ENCODE results near the gene IGF2BP3. TPM values are rescaled to one million over a fixed set of nuclear protein-coding genes. Genes with fewer than 3 reads are reported as not detected.
"Not testable (repeated sequence)": the region's sequence is repeated elsewhere in the genome, so short reads cannot be mapped to it uniquely, and the experiment has no call there.

The IGF2BP3 gene
- polyA plus RNA-seq, 6 donors from 2014 or later: 0.35 to 1.8 (median 0.75) TPM; not detected in 1

- Mint-ChIP-seq H3K36me3 (no peaks in the 10 kb centered on the region), H3K4me3 (peak overlapping the region in 1 of 8 donors; percentile 17), H3K27ac (no peak overlapping the region), H3K9me3 (no peaks in the 10 kb centered on the region), H3K4me1 (peaks cover 2 to 7% (median 4%) of the 10 kb centered on the region in 3 donors), H3K27me3 (no peaks in the 10 kb centered on the region)
- no peak for DNase-seq
- ATAC-seq (ENCODE audit: low read depth in 2 of 2): no peak
Measured at GRCh38 chr7:23335621-23336020, 134.7 kb downstream of the IGF2BP3 start.

GRCh38 chr7:23335136-23335535 is 135.2 kb downstream of the IGF2BP3 start:
- no peak for ATAC-seq (ENCODE audit: low read depth in 2 of 2)
- H3K4me1 Mint-ChIP-seq: peaks cover 2 to 7% (median 4%) of the 10 kb centered on the region in 3 donors

GRCh38 chr7:23334482-23335056 is 135.7 kb downstream of the IGF2BP3 start:
- ATAC-seq (ENCODE audit: low read depth in 2 of 2) (no peak), DNase-seq (no peak)
- H3K9me3 Mint-ChIP-seq: no peaks in the 10 kb centered on the region
- peaks cover 2 to 7% (median 4%) of the 10 kb centered on the region in 3 donors for H3K4me1 Mint-ChIP-seq
- H3K27me3 Mint-ChIP-seq: no peaks in the 10 kb centered on the region
- no peaks in the 10 kb centered on the region for H3K36me3 Mint-ChIP-seq
- no peak overlapping the region for H3K27ac Mint-ChIP-seq
- no peak overlapping the region for H3K4me3 Mint-ChIP-seq

More at GRCh38 chr7:23335136-23335535, 135.2 kb downstream of the IGF2BP3 start:
- DNase-seq: no peak
- Mint-ChIP-seq H3K27ac (no peak overlapping the region), H3K4me3 (no peak overlapping the region), H3K36me3 (no peaks in the 10 kb centered on the region), H3K9me3 (no peaks in the 10 kb centered on the region), H3K27me3 (no peaks in the 10 kb centered on the region)

GRCh38 chr7:23333671-23334246 is 136.5 kb downstream of the IGF2BP3 start:
- peaks cover 2 to 7% (median 4%) of the 10 kb centered on the region in 3 donors for H3K4me1 Mint-ChIP-seq
- H3K9me3 Mint-ChIP-seq: no peaks in the 10 kb centered on the region
- no peaks in the 10 kb centered on the region for H3K36me3 Mint-ChIP-seq
- H3K27me3 Mint-ChIP-seq: no peaks in the 10 kb centered on the region
- peak overlapping the region in 1 of 6 donors; percentile 32 for H3K27ac Mint-ChIP-seq
- ATAC-seq (ENCODE audit: low read depth in 2 of 2) (no peak), DNase-seq (no peak)
- no peak overlapping the region for H3K4me3 Mint-ChIP-seq

GRCh38 chr7:23332910-23333612 is 137.2 kb downstream of the IGF2BP3 start:
- Mint-ChIP-seq H3K36me3 (no peaks in the 10 kb centered on the region), H3K9me3 (no peaks in the 10 kb centered on the region), H3K27me3 (no peaks in the 10 kb centered on the region), H3K4me3 (no peak overlapping the region), H3K27ac (no peak overlapping the region), H3K4me1 (peaks cover 2 to 7% (median 4%) of the 10 kb centered on the region in 3 donors)
- DNase-seq (no peak), ATAC-seq (ENCODE audit: low read depth in 2 of 2) (no peak)

- no peak overlapping the region for H3K27ac Mint-ChIP-seq
Measured at GRCh38 chr7:23332193-23332592, 138.1 kb downstream of the IGF2BP3 start.

GRCh38 chr7:23331132-23331531 is 139.2 kb downstream of the IGF2BP3 start:
- ATAC-seq (ENCODE audit: low read depth in 2 of 2) (no peak), DNase-seq (no peak)
- no peak overlapping the region for H3K27ac Mint-ChIP-seq
- no peaks in the 10 kb centered on the region for H3K27me3 Mint-ChIP-seq
- no peak overlapping the region for H3K4me3 Mint-ChIP-seq
- H3K36me3 Mint-ChIP-seq: no peaks in the 10 kb centered on the region
- H3K4me1 Mint-ChIP-seq: peaks cover 2 to 6% (median 4%) of the 10 kb centered on the region in 3 donors
- H3K9me3 Mint-ChIP-seq: peaks cover 0 to 1% (median 0%) of the 10 kb centered on the region in 7 donors

More at GRCh38 chr7:23332193-23332592, 138.1 kb downstream of the IGF2BP3 start:
- H3K36me3 Mint-ChIP-seq: no peaks in the 10 kb centered on the region
- no peaks in the 10 kb centered on the region for H3K27me3 Mint-ChIP-seq
- DNase-seq: no peak
- no peak for ATAC-seq (ENCODE audit: low read depth in 2 of 2)
- H3K4me1 Mint-ChIP-seq: peaks cover 2 to 7% (median 4%) of the 10 kb centered on the region in 3 donors
- H3K4me3 Mint-ChIP-seq: no peak overlapping the region
- no peaks in the 10 kb centered on the region for H3K9me3 Mint-ChIP-seq

- DNase-seq (no peak), ATAC-seq (ENCODE audit: low read depth in 2 of 2) (no peak)
- H3K4me1 Mint-ChIP-seq: no peaks in the 10 kb centered on the region
- H3K9me3 Mint-ChIP-seq: no peaks in the 10 kb centered on the region
- no peaks in the 10 kb centered on the region for H3K27me3 Mint-ChIP-seq
- H3K36me3 Mint-ChIP-seq: peaks cover 0 to 5% of the 10 kb centered on the region in 2 donors
- no peak overlapping the region for H3K4me3 Mint-ChIP-seq
- H3K27ac Mint-ChIP-seq: no peak overlapping the region
Measured at GRCh38 chr7:23315366-23315765, 154.9 kb downstream of the IGF2BP3 start.

- H3K27me3 Mint-ChIP-seq; H3K4me3 Mint-ChIP-seq; DNase-seq; H3K4me1 Mint-ChIP-seq; H3K9me3 Mint-ChIP-seq; ATAC-seq (ENCODE audit: low read depth in 2 of 2): not testable (repeated sequence)
- Mint-ChIP-seq H3K27ac (peak overlapping the region in 1 of 6 donors; percentile 20), H3K36me3 (peaks cover 14 to 21% of the 10 kb centered on the region in 2 donors)
Measured at GRCh38 chr7:23312141-23312540, 158.2 kb downstream of the IGF2BP3 start.

- no peak overlapping the region for H3K4me3 Mint-ChIP-seq
- H3K36me3 Mint-ChIP-seq: peaks cover 15 to 26% of the 10 kb centered on the region in 2 donors
- ATAC-seq (ENCODE audit: low read depth in 2 of 2): no peak
- peak overlapping the region in 1 of 6 donors; percentile 51 for H3K27ac Mint-ChIP-seq
- H3K4me1 Mint-ChIP-seq: peaks cover 16 to 26% (median 24%) of the 10 kb centered on the region in 3 donors
- H3K9me3 Mint-ChIP-seq: no peaks in the 10 kb centered on the region
- no peak for DNase-seq
- H3K27me3 Mint-ChIP-seq: no peaks in the 10 kb centered on the region
Measured at GRCh38 chr7:23308754-23309153, 161.5 kb downstream of the IGF2BP3 start.

- peaks cover 26 to 41% (median 37%) of the 10 kb centered on the region in 3 donors for H3K4me1 Mint-ChIP-seq
- DNase-seq: no peak
- H3K27me3 Mint-ChIP-seq: no peaks in the 10 kb centered on the region
- no peak overlapping the region for H3K27ac Mint-ChIP-seq
- H3K4me3 Mint-ChIP-seq: no peak overlapping the region
- H3K36me3 Mint-ChIP-seq: peaks cover 29 to 36% of the 10 kb centered on the region in 2 donors
- H3K9me3 Mint-ChIP-seq: no peaks in the 10 kb centered on the region
- ATAC-seq (ENCODE audit: low read depth in 2 of 2): no peak
Measured at GRCh38 chr7:23306936-23307521, 163.3 kb downstream of the IGF2BP3 start.

- Mint-ChIP-seq H3K27me3 (peaks cover 4 to 12% (median 12%) of the 10 kb centered on the region in 3 donors), H3K36me3 (peaks cover 12 to 26% of the 10 kb centered on the region in 2 donors), H3K4me3 (peak overlapping the region; percentile 87 to 96 (median 91)), H3K9me3 (peaks cover 0 to 5% (median 0%) of the 10 kb centered on the region in 7 donors), H3K27ac (peak overlapping the region; percentile 93 to 98 (median 96)), H3K4me1 (peaks cover 41 to 61% (median 48%) of the 10 kb centered on the region in 3 donors)
- no peak for ATAC-seq (ENCODE audit: low read depth in 2 of 2)
- DNase-seq: peak; percentile 4
Measured at GRCh38 chr7:23299770-23300300, 170.5 kb downstream of the IGF2BP3 start.

Measured in naive B cell (primary cell).